WTC11 (cell line): ENCODE measurements around the gene CTBP1. TPM values are rescaled to one million over a fixed set of nuclear protein-coding genes. Genes with fewer than 3 reads are reported as not detected.
"Not testable (repeated sequence)": the region's sequence is repeated elsewhere in the genome, so short reads cannot be mapped to it uniquely, and the experiment has no call there.

Experiments
- ATAC-seq: fragments of 200-7000 bp; cut with Tn5 transposase; 2 replicates; pipeline ENCODE4 v1.10.0; 2021; ENCODE audit warnings: mild to moderate bottlenecking, moderate library complexity
- CTCF ChIA-PET: fragments of 300-600 bp; sonication (Branson Sonifier 250); formaldehyde crosslinking; loops from one replicate; lab custom pipeline; 2021; ENCODE audit warnings: antibody characterized with exemption; lab: Charles Lee
- POLR2A ChIA-PET: fragments of 350-600 bp; sonication (Branson Sonifier 250); formaldehyde crosslinking; loops from one replicate; lab custom pipeline; 2021; ENCODE audit warnings: antibody characterized with exemption; lab: Charles Lee
- DNase-seq: peaks from one replicate; pipeline ENCODE4 v3.0.0; 2021; ENCODE audit warnings: low spot score
- H3K27ac Mint-ChIP-seq: 2 replicates; pipeline ENCODE4 v1.8.0; 2021; ENCODE audit warnings: mixed read lengths
- H3K27me3 Mint-ChIP-seq: 2 replicates; pipeline ENCODE4 v1.8.0; 2021; ENCODE audit warnings: low read depth, mild to moderate bottlenecking, moderate library complexity, mixed read lengths
- H3K36me3 Mint-ChIP-seq: 2 replicates; pipeline ENCODE4 v1.8.0; 2021; ENCODE audit warnings: mixed read lengths
- H3K4me1 Mint-ChIP-seq: 2 replicates; pipeline ENCODE4 v1.8.0; 2022; ENCODE audit warnings: mixed read lengths
- H3K4me3 Mint-ChIP-seq: 2 replicates; pipeline ENCODE4 v1.8.0; 2021; ENCODE audit warnings: mild to moderate bottlenecking, moderate library complexity, mixed read lengths
- H3K9me3 Mint-ChIP-seq: 2 replicates; pipeline ENCODE4 v1.8.0; 2021; ENCODE audit warnings: mixed read lengths
- ELF4 ChIP-seq: sonication (generic); formaldehyde crosslinking; IDR thresholded peaks from 2 replicates; pipeline ENCODE4 v1.8.1; 2022; ENCODE audit warnings: low read depth, mild to moderate bottlenecking, moderate library complexity, missing genetic modification reagents
- ETV6 ChIP-seq: sonication (generic); formaldehyde crosslinking; IDR thresholded peaks from 2 replicates; pipeline ENCODE4 v1.8.1; 2022; ENCODE audit warnings: mild to moderate bottlenecking, missing genetic modification reagents
- FOXP1 ChIP-seq: sonication (generic); formaldehyde crosslinking; IDR thresholded peaks from 2 replicates; pipeline ENCODE4 v1.8.0; 2022; ENCODE audit warnings: missing genetic modification reagents, mild to moderate bottlenecking, moderate library complexity, borderline replicate concordance
- GRHL2 ChIP-seq: fragments of 250-450 bp; sonication (Bioruptor Pico); IDR thresholded peaks from 2 replicates; pipeline ENCODE4 v1.8.0; 2022; ENCODE audit warnings: mild to moderate bottlenecking, moderate library complexity; ENCODE audit not compliant: insufficient replicate concordance, severe bottlenecking
- JAZF1 ChIP-seq: fragments of 250-450 bp; sonication (Bioruptor Pico); IDR thresholded peaks from 2 replicates; pipeline ENCODE4 v1.9.0; 2021; ENCODE audit warnings: moderate library complexity, mild to moderate bottlenecking, inconsistent platforms
- NR3C1 ChIP-seq: sonication (generic); formaldehyde crosslinking; conservative IDR thresholded peaks from 2 replicates; pipeline ENCODE4 v1.8.1; 2023; ENCODE audit warnings: low read depth, mild to moderate bottlenecking, missing genetic modification reagents
- RORB ChIP-seq: fragments of 250-450 bp; sonication (Bioruptor Pico); IDR thresholded peaks from 2 replicates; pipeline ENCODE4 v1.9.0; 2021; ENCODE audit warnings: mild to moderate bottlenecking
- TEAD4 ChIP-seq: sonication (generic); formaldehyde crosslinking; IDR thresholded peaks from 2 replicates; pipeline ENCODE4 v1.8.0; 2022; ENCODE audit warnings: mild to moderate bottlenecking, missing genetic modification reagents
- TP53 ChIP-seq: sonication (generic); formaldehyde crosslinking; IDR thresholded peaks from 2 replicates; pipeline ENCODE4 v1.8.1; 2023; ENCODE audit warnings: mild to moderate bottlenecking, missing genetic modification reagents
- USF1 ChIP-seq: sonication (generic); formaldehyde crosslinking; IDR thresholded peaks from 2 replicates; pipeline ENCODE4 v1.8.0; 2022; ENCODE audit warnings: mild to moderate bottlenecking, missing genetic modification reagents
- ZBTB21 ChIP-seq: sonication (generic); formaldehyde crosslinking; IDR thresholded peaks from 2 replicates; pipeline ENCODE4 v1.8.1; 2023; ENCODE audit warnings: mild to moderate bottlenecking, missing genetic modification reagents, borderline replicate concordance
- ZNF219 ChIP-seq: sonication (generic); formaldehyde crosslinking; IDR thresholded peaks from 2 replicates; pipeline ENCODE4 v1.8.0; 2023; ENCODE audit warnings: missing genetic modification reagents, mild to moderate bottlenecking, borderline replicate concordance
- total RNA-seq: library from RNA; stranded (reverse); gene quantifications from 3 replicates; pipeline ENCODE4 v1.2.3, GENCODE V29; 2021
- TF ChIP-seq, protein P1 (sequence below): sonication (generic); formaldehyde crosslinking; IDR thresholded peaks from 2 replicates; pipeline ENCODE4 v1.8.0; 2023; ENCODE audit warnings: missing genetic modification reagents
- TF ChIP-seq, protein P2 (sequence below): fragments of 250-450 bp; sonication (Bioruptor Pico); conservative IDR thresholded peaks from 2 replicates; pipeline ENCODE4 v1.9.0; 2021; ENCODE audit warnings: mild to moderate bottlenecking
- TF ChIP-seq, protein P3 (sequence below): fragments of 250-450 bp; sonication (Bioruptor Pico); IDR thresholded peaks from 2 replicates; pipeline ENCODE4 v1.9.0; 2021; ENCODE audit warnings: mild to moderate bottlenecking, borderline replicate concordance
- TF ChIP-seq, protein P4 (sequence below): sonication (generic); formaldehyde crosslinking; conservative IDR thresholded peaks from 2 replicates; pipeline ENCODE4 v1.8.1; 2023; ENCODE audit warnings: mild to moderate bottlenecking, low read depth, missing genetic modification reagents, moderate library complexity

Gene CTBP1
- total RNA-seq, 1 experiment from 2014 or later = 143 TPM

GRCh38 chr4:1293531-1293941 lies 44.6 kb upstream of the CTBP1 start:
- peaks cover 57% of the 10 kb centered on the region for H3K4me1 Mint-ChIP-seq
- POLR2A ChIA-PET = no interaction called here

DNA sequence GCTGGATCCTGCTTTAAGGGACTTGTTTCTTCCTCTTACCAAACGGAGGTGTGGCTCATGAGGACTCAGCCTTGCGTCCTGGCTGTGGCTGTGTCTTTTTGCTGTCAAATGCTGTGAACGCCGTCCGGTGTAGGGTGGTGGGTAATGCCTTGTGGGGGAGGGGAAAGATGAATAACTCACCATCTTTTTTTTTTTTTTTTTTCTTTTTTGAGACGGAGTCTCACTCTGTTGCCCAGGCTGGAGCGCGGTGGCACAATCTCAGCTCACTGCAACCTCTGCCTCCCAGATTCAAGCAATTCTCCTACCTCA lies 43.7 kb upstream of the CTBP1 start:
- H3K4me1 Mint-ChIP-seq = peaks cover 54% of the 10 kb centered on the region
- POLR2A ChIA-PET, H3K36me3 Mint-ChIP-seq, H3K9me3 Mint-ChIP-seq, H3K27me3 Mint-ChIP-seq, ATAC-seq, DNase-seq, H3K4me3 Mint-ChIP-seq, H3K27ac Mint-ChIP-seq: not testable (repeated sequence)
- CTCF ChIA-PET = interaction anchor here (1.3 kb wide), 1 partner anchor 15 kb away, joined by 5 read pairs; no protein-coding TSS in a partner anchor

More at GRCh38 chr4:1293531-1293941, 44.6 kb upstream of the CTBP1 start:
- H3K9me3 Mint-ChIP-seq = no peaks in the 10 kb centered on the region
- no peaks in the 10 kb centered on the region for H3K27me3 Mint-ChIP-seq
- DNase-seq (no peak), ATAC-seq (no peak)
- H3K36me3 Mint-ChIP-seq = peaks cover 9% of the 10 kb centered on the region; the same call in 1 of the 2 replicates
- no peak for TF ChIP-seq JAZF1 (CRISPR knock-in tag)
- no peak for TF ChIP-seq ETV6 (CRISPR knock-in tag)
- no peak for TF ChIP-seq ZBTB21 (CRISPR knock-in tag)
- TF ChIP-seq ELF4 (CRISPR knock-in tag) = no peak
- TF ChIP-seq, protein P1, sequence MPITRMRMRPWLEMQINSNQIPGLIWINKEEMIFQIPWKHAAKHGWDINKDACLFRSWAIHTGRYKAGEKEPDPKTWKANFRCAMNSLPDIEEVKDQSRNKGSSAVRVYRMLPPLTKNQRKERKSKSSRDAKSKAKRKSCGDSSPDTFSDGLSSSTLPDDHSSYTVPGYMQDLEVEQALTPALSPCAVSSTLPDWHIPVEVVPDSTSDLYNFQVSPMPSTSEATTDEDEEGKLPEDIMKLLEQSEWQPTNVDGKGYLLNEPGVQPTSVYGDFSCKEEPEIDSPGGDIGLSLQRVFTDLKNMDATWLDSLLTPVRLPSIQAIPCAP (CRISPR knock-in tag) = no peak
- no peak for TF ChIP-seq FOXP1 (CRISPR knock-in tag)
- TF ChIP-seq TP53 (CRISPR knock-in tag) = no peak
- no peak for TF ChIP-seq ZNF219 (CRISPR knock-in tag)
- TF ChIP-seq GRHL2 = no peak
- no peak for TF ChIP-seq RORB (CRISPR knock-in tag)
- no peak for TF ChIP-seq TEAD4 (CRISPR knock-in tag)
- TF ChIP-seq, protein P2, sequence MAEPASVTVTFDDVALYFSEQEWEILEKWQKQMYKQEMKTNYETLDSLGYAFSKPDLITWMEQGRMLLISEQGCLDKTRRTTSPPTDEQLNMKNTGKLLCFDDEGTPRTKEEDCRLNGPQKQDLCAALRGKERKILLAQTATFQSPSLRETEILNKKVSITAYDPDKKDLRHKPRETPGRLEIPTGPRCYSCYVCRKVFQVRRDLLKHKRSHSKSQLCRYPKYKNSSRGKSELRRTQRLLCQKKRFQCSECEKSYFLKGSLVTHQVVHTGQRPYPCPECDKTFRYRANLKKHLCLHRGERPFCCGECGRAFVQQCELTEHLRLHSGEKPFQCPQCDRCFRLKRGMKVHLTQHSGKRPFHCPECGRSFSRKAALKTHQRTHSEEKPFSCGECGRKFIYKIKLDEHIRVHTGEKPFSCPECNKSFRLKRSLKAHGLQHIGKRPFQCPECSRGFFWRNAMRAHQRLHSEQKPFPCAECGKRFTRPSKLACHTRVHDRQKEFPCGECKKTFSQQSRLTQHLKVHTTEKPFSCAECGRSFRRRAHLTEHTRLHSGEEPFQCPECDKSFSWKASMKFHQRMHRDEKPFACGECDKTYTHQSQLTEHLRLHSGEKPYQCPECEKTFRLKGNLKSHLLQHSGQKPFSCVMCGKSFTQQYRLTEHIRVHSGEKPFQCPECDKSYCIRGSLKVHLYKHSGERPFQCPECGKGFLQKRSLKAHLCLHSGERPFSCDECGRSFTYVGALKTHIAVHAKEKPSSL = no peak
- TF ChIP-seq, protein P3, sequence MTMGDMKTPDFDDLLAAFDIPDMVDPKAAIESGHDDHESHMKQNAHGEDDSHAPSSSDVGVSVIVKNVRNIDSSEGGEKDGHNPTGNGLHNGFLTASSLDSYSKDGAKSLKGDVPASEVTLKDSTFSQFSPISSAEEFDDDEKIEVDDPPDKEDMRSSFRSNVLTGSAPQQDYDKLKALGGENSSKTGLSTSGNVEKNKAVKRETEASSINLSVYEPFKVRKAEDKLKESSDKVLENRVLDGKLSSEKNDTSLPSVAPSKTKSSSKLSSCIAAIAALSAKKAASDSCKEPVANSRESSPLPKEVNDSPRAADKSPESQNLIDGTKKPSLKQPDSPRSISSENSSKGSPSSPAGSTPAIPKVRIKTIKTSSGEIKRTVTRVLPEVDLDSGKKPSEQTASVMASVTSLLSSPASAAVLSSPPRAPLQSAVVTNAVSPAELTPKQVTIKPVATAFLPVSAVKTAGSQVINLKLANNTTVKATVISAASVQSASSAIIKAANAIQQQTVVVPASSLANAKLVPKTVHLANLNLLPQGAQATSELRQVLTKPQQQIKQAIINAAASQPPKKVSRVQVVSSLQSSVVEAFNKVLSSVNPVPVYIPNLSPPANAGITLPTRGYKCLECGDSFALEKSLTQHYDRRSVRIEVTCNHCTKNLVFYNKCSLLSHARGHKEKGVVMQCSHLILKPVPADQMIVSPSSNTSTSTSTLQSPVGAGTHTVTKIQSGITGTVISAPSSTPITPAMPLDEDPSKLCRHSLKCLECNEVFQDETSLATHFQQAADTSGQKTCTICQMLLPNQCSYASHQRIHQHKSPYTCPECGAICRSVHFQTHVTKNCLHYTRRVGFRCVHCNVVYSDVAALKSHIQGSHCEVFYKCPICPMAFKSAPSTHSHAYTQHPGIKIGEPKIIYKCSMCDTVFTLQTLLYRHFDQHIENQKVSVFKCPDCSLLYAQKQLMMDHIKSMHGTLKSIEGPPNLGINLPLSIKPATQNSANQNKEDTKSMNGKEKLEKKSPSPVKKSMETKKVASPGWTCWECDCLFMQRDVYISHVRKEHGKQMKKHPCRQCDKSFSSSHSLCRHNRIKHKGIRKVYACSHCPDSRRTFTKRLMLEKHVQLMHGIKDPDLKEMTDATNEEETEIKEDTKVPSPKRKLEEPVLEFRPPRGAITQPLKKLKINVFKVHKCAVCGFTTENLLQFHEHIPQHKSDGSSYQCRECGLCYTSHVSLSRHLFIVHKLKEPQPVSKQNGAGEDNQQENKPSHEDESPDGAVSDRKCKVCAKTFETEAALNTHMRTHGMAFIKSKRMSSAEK (CRISPR knock-in tag) = no peak
- no peak for TF ChIP-seq USF1 (CRISPR knock-in tag)
- TF ChIP-seq NR3C1 (CRISPR knock-in tag) = no peak
- TF ChIP-seq, protein P4, sequence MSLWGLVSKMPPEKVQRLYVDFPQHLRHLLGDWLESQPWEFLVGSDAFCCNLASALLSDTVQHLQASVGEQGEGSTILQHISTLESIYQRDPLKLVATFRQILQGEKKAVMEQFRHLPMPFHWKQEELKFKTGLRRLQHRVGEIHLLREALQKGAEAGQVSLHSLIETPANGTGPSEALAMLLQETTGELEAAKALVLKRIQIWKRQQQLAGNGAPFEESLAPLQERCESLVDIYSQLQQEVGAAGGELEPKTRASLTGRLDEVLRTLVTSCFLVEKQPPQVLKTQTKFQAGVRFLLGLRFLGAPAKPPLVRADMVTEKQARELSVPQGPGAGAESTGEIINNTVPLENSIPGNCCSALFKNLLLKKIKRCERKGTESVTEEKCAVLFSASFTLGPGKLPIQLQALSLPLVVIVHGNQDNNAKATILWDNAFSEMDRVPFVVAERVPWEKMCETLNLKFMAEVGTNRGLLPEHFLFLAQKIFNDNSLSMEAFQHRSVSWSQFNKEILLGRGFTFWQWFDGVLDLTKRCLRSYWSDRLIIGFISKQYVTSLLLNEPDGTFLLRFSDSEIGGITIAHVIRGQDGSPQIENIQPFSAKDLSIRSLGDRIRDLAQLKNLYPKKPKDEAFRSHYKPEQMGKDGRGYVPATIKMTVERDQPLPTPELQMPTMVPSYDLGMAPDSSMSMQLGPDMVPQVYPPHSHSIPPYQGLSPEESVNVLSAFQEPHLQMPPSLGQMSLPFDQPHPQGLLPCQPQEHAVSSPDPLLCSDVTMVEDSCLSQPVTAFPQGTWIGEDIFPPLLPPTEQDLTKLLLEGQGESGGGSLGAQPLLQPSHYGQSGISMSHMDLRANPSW = no peak
- CTCF ChIA-PET = interaction anchor here (1.3 to 2.3 kb wide), 3 partner anchors 14 to 63 kb away, joined by 4 to 8 read pairs (median 5); no protein-coding TSS in a partner anchor
- no peak overlapping the region for H3K4me3 Mint-ChIP-seq
- peak overlapping the region; percentile 81 for H3K27ac Mint-ChIP-seq
